H7 (cell line): ENCODE results near the gene KRT35. TPM values are rescaled to one million over a fixed set of nuclear protein-coding genes. Genes with fewer than 3 reads are reported as not detected.

Source experiments
- DNase-seq: peaks from one replicate; pipeline ENCODE4 v3.0.0; 2012
- H3K27me3 ChIP-seq: 2 replicates; pipeline ENCODE4 v1.6.0; 2011; ENCODE audit warnings: mild to moderate bottlenecking, low read length; ENCODE audit not compliant: control insufficient read depth, insufficient read depth
- H3K36me3 ChIP-seq: replicated peaks from 2 replicates; pipeline ENCODE4 v1.5.1; 2011; ENCODE audit warnings: low read length; ENCODE audit not compliant: control insufficient read depth, insufficient read depth
- H3K4me3 ChIP-seq: 2 replicates; pipeline ENCODE4 v1.5.1; 2011; ENCODE audit warnings: low read depth, mild to moderate bottlenecking, control low read depth, low read length, moderate library complexity; ENCODE audit not compliant: insufficient read depth
- total RNA-seq: library from RNA; depleted of rRNA; stranded (reverse); fragments of >200 nt; shearing (Covaris generic); gene quantifications from 2 replicates; pipeline ENCODE4 v1.2.3, GENCODE V29; 2014

The KRT35 gene
- total RNA-seq, 1 experiment from 2014 or later = not detected

GRCh38 chr17:41518789-41519449 lies 38.0 kb upstream of the KRT35 start, which contains the start of gene KRT15:
Gene KRT15, minus strand, starts transcription at chr17:41518890. Its CDS starts 63 bp downstream, at chr17:41518827.
- Histone ChIP-seq H3K36me3 (no peaks in the 10 kb centered on the region; the same call in 1 of the 2 replicates), H3K4me3 (no peak within 1 kb of the TSS), H3K27me3 (no peaks in the 10 kb centered on the region)
- DNase-seq = no peak

- H3K4me3 ChIP-seq = no peak overlapping the region
- H3K36me3 ChIP-seq = no peaks in the 10 kb centered on the region
- no peaks in the 10 kb centered on the region for H3K27me3 ChIP-seq
- no peak for DNase-seq
Observed at GRCh38 chr17:41518031-41518430, 37.1 kb upstream of the KRT35 start.

GRCh38 chr17:41516830-41517283 lies 35.9 kb upstream of the KRT35 start:
- DNase-seq = no peak
- H3K36me3 ChIP-seq = no peaks in the 10 kb centered on the region
- H3K27me3 ChIP-seq = no peaks in the 10 kb centered on the region
- no peak overlapping the region for H3K4me3 ChIP-seq

- Histone ChIP-seq H3K36me3 (no peaks in the 10 kb centered on the region), H3K4me3 (no peak overlapping the region), H3K27me3 (no peaks in the 10 kb centered on the region)
- DNase-seq = no peak
Observed at GRCh38 chr17:41516147-41516829, 35.3 kb upstream of the KRT35 start.

GRCh38 chr17:41513168-41513547 lies 32.2 kb upstream of the KRT35 start:
- H3K27me3 ChIP-seq = no peaks in the 10 kb centered on the region
- H3K36me3 ChIP-seq = no peaks in the 10 kb centered on the region
- DNase-seq = no peak
- no peak overlapping the region for H3K4me3 ChIP-seq

- Histone ChIP-seq H3K4me3 (no peak overlapping the region), H3K36me3 (no peaks in the 10 kb centered on the region), H3K27me3 (no peaks in the 10 kb centered on the region)
- no peak for DNase-seq
Observed at GRCh38 chr17:41512546-41513167, 31.7 kb upstream of the KRT35 start.

GRCh38 chr17:41511716-41512115 lies 30.8 kb upstream of the KRT35 start:
- Histone ChIP-seq H3K27me3 (no peaks in the 10 kb centered on the region), H3K4me3 (no peak overlapping the region), H3K36me3 (no peaks in the 10 kb centered on the region)
- DNase-seq = no peak

- DNase-seq = peak; percentile 83
- H3K4me3 ChIP-seq = no peak overlapping the region
- H3K27me3 ChIP-seq = no peaks in the 10 kb centered on the region
- no peaks in the 10 kb centered on the region for H3K36me3 ChIP-seq
Observed at GRCh38 chr17:41511116-41511515, 30.2 kb upstream of the KRT35 start.

- Histone ChIP-seq H3K36me3 (no peaks in the 10 kb centered on the region), H3K27me3 (no peaks in the 10 kb centered on the region), H3K4me3 (no peak overlapping the region)
- DNase-seq = peak; percentile 73
Observed at GRCh38 chr17:41510251-41511065, 29.5 kb upstream of the KRT35 start.

GRCh38 chr17:41507315-41507880 lies 26.4 kb upstream of the KRT35 start:
- Histone ChIP-seq H3K4me3 (no peak overlapping the region), H3K27me3 (no peaks in the 10 kb centered on the region), H3K36me3 (no peaks in the 10 kb centered on the region)
- DNase-seq = no peak

- DNase-seq = no peak
- no peaks in the 10 kb centered on the region for H3K27me3 ChIP-seq
- H3K36me3 ChIP-seq = no peaks in the 10 kb centered on the region
- H3K4me3 ChIP-seq = no peak overlapping the region
Observed at GRCh38 chr17:41505809-41506767, 25.1 kb upstream of the KRT35 start.

- Histone ChIP-seq H3K4me3 (no peak within 1 kb of the TSS), H3K36me3 (no peaks in the 10 kb centered on the region), H3K27me3 (no peaks in the 10 kb centered on the region)
- DNase-seq = no peak
Observed at GRCh38 chr17:41505007-41505808, 24.3 kb upstream of the KRT35 start, which contains the start of gene KRT13. Gene KRT13, minus strand, starts transcription at chr17:41505612. Its CDS starts 62 bp downstream, at chr17:41505550.
